ENCODE measurements around the gene NFIC.
"Not testable (repeated sequence)": the region's sequence is repeated elsewhere in the genome, so short reads cannot be mapped to it uniquely, and the experiment has no call there.

NFIC gene

DNA sequence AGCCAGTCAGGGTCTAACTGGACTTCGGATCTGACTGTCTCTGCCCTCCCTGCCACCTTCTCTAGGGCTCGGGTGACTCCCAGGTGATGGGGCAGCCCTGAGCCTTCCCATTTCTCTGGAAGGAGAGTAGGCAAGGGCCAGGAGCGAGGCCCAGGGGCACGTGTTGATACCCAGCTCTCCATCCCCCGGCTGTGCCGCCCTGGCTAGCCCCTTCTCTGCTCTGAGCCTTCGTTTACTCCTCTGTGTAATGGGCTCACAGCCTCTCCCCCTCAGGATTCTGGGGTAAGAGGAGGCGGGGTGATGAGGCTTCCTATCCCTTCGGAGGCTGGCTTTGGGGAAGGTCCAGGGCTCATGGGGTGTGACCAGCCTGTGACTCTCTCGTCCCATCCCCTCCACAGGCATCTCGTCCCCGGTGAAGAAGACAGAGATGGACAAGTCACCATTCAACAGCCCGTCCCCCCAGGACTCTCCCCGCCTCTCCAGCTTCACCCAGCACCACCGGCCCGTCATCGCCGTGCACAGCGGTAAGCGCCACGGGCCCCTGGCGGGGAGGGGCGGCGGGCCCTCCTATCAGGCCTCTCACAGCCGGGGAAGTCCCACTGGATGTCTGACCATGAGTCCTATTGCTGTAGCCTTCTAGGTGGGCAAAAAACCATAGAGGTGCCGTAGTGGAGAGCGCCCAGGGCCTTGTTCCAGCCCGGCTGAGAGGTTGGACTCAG lies 82.4 kb downstream of the NFIC start:
- no peak overlapping the region for H3K27ac ChIP-seq
- no peak for DNase-seq
- peaks cover 45% of the 10 kb centered on the region for H3K36me3 ChIP-seq

DNA sequence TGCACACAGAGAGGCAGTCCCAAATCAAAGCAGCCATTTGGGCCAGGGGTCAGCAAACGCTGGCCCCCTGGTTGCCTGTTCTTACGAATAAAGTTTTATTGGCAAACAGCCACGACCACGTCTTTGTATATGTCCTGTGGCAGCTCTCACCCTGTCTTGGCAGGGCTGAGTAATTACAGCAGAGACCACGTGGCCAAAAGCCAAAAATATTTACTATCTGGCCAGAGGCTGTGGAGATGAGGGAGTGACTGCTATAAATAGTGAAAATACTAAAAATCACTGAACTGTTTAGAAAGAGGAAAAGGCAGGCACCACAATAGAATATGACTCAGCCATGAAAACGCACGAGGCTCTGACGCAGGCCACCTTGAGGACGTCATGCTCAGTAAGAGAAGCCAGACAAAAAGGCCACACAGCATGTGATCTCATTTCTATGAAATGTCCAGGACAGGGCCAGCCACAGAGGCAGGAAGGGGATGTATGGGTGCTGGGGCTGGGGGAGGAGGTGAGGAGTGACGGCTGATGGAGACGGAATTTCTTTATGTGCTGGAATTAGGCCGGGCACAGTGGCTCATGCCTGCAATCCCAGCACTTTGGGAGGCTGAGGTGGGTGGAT lies 84.5 kb downstream of the NFIC start:
- Histone ChIP-seq H3K9me3 (ENCODE audit: severe bottlenecking) (no peaks in the 10 kb centered on the region), H3K27ac (no peak overlapping the region), H3K4me3 (ENCODE audit: low read depth, low read length) (no peak overlapping the region), H3K36me3 (peaks cover 48% of the 10 kb centered on the region), H3K27me3 (ENCODE audit: insufficient read depth, low read depth, severe bottlenecking) (no peaks in the 10 kb centered on the region)
- no peak for DNase-seq
- TF ChIP-seq, protein P1, sequence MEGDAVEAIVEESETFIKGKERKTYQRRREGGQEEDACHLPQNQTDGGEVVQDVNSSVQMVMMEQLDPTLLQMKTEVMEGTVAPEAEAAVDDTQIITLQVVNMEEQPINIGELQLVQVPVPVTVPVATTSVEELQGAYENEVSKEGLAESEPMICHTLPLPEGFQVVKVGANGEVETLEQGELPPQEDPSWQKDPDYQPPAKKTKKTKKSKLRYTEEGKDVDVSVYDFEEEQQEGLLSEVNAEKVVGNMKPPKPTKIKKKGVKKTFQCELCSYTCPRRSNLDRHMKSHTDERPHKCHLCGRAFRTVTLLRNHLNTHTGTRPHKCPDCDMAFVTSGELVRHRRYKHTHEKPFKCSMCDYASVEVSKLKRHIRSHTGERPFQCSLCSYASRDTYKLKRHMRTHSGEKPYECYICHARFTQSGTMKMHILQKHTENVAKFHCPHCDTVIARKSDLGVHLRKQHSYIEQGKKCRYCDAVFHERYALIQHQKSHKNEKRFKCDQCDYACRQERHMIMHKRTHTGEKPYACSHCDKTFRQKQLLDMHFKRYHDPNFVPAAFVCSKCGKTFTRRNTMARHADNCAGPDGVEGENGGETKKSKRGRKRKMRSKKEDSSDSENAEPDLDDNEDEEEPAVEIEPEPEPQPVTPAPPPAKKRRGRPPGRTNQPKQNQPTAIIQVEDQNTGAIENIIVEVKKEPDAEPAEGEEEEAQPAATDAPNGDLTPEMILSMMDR (IDR thresholded peaks at IDR 0.05; ENCODE audit: low read depth, low read length), result no peak

More for the DNA sequence above, 82.4 kb downstream of the NFIC start:
- Histone ChIP-seq H3K9me3 (ENCODE audit: severe bottlenecking) (no peaks in the 10 kb centered on the region), H3K27me3 (ENCODE audit: insufficient read depth, low read depth, severe bottlenecking) (no peaks in the 10 kb centered on the region), H3K4me3 (ENCODE audit: low read depth, low read length) (no peak overlapping the region)
- TF ChIP-seq, protein P1 (IDR thresholded peaks at IDR 0.05; ENCODE audit: low read depth, low read length), result no peak

DNA sequence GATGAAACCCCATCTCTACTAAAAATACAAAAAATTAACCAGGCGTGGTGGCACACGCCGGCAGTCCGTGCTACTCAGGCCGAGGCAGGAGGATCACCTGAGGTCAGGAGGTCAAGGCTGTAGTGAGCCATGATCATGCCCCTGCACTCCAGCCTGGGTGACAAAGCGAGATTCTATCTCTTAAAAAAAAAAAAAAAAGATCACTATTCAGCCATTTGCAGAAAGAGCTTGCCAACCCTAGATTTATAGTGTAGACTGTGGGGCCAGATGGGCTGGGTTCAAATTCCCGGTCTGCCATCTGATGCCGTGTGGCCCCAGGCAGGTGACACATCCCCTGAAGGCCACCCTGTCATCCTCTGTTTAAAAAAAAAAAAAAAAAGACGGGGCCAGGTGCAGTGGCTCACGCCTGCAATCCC lies 85.1 kb downstream of the NFIC start:
- Histone ChIP-seq H3K4me3 (ENCODE audit: low read depth, low read length) (no peak overlapping the region), H3K9me3 (ENCODE audit: severe bottlenecking) (no peaks in the 10 kb centered on the region), H3K36me3 (peaks cover 47% of the 10 kb centered on the region), H3K27ac (no peak overlapping the region), H3K27me3 (ENCODE audit: insufficient read depth, low read depth, severe bottlenecking) (no peaks in the 10 kb centered on the region)
- TF ChIP-seq, protein P1 (IDR thresholded peaks at IDR 0.05; ENCODE audit: low read depth, low read length), result no peak
- DNase-seq, result no peak

DNA sequence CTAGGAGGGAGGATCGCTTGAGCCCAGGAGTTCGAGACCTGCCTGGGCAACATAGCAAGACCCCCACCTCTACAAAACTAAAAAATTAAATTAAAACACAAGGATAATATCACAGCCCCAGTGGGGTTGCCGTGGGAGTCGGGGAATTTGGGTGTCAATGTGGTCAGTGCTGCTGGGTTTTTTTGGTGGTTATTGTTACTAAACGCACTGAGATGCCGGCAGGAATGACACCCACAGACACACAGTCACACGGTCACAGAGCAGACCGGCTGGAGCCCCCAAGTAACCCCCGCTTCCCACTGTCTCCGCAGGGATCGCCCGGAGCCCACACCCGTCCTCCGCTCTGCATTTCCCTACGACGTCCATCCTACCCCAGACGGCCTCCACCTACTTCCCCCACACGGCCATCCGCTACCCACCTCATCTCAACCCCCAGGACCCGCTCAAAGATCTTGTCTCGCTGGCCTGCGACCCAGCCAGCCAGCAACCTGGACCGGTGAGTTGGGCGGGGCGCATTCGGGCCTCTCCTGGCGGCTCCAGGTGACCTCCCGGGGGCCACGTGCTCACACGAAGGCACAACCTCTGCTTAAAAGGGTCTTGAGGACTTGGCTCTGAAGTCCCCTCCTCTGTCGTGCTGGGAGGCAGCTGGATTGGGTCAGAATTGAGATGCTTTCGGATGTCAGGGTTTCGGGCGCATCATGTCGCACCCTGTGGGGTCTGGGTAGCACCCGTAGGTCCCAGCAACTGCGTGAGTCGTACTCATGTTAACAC lies 86.0 kb downstream of the NFIC start:
- Histone ChIP-seq H3K9me3 (ENCODE audit: severe bottlenecking) (no peaks in the 10 kb centered on the region), H3K36me3 (peaks cover 53% of the 10 kb centered on the region), H3K27ac (no peak overlapping the region), H3K4me3 (ENCODE audit: low read depth, low read length) (no peak overlapping the region), H3K27me3 (ENCODE audit: insufficient read depth, low read depth, severe bottlenecking) (no peaks in the 10 kb centered on the region)
- no peak for DNase-seq
- TF ChIP-seq, protein P1 (IDR thresholded peaks at IDR 0.05; ENCODE audit: low read depth, low read length), result no peak

DNA sequence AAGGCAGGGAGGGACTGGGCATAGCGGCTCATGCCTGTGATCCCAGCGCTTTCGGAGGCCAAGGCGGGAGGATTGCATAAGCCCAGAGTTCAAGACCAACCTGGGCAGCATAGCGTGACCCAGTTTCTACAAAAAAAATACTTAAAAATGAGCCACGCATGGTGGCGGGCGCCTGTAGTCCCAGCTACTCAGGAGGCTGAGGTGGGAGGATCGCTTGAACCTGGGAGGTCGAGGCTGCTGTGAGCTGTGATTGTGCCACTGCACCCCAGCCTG lies 86.5 kb downstream of the NFIC start:
- DNase-seq; H3K9me3 ChIP-seq (ENCODE audit: severe bottlenecking); H3K4me3 ChIP-seq (ENCODE audit: low read depth, low read length); H3K27ac ChIP-seq; H3K27me3 ChIP-seq (ENCODE audit: insufficient read depth, low read depth, severe bottlenecking): not testable (repeated sequence)
- peaks cover 53% of the 10 kb centered on the region for H3K36me3 ChIP-seq

DNA sequence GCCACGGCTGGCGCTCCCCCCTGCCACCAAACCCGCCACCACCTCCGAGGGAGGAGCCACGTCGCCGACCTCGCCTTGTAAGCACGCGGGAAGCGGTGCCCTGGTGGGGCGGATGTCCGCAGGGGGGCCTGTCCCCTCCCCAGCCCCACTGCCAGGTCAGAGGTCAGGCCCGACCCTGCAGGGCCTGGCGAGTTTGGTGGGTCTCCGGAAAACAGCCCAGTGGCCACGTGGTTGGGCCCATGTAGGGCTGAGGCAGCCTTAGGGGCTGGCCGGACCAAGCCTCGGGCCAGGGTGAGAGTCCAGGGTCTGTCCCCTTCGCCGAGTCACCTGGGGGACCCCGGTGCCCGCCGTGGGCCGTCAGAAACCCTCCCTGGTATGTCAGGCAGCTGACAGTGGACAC lies 87.5 kb downstream of the NFIC start:
- Histone ChIP-seq H3K4me3 (ENCODE audit: low read depth, low read length) (no peak overlapping the region), H3K27ac (no peak overlapping the region), H3K27me3 (ENCODE audit: insufficient read depth, low read depth, severe bottlenecking) (no peaks in the 10 kb centered on the region), H3K36me3 (peaks cover 48% of the 10 kb centered on the region), H3K9me3 (ENCODE audit: severe bottlenecking) (no peaks in the 10 kb centered on the region)
- TF ChIP-seq, protein P1 (IDR thresholded peaks at IDR 0.05; ENCODE audit: low read depth, low read length), result no peak
- DNase-seq, result no peak

All from WERI-Rb-1 (cell line).